Measurements from ENCODE around the gene ATE1. TPM values are rescaled to one million over a fixed set of nuclear protein-coding genes. Genes with fewer than 3 reads are reported as not detected.

Gene ATE1
- total and polyA plus RNA-seq, 2 donors (not counting 1 experiment from before 2014, with no cell fraction given), result 8.2 to 32.0 TPM

- no peaks in the 10 kb centered on the region for H3K9me3 Mint-ChIP-seq (ENCODE audit: insufficient read depth)
- Histone ChIP-seq H3K27ac (ENCODE audit: low read length in 2 of 2) (no peak overlapping the region), H4K20me1 (ENCODE audit: control insufficient read depth, insufficient read depth, low read length, poor library complexity, severe bottlenecking) (no peaks in the 10 kb centered on the region), H2AFZ (ENCODE audit: insufficient read depth, low read depth, low read length, poor library complexity, severe bottlenecking) (no peak overlapping the region), H3K27me3 (replicated peaks in 1 of 4; ENCODE audit: control extremely low read depth in 1 of 4, control insufficient read depth in 3 of 4, insufficient read depth in 4 of 4, low read length in 3 of 4) (no peaks in the 10 kb centered on the region), H3K4me2 (replicated peaks; ENCODE audit: low read depth, low read length, poor library complexity, severe bottlenecking) (no peak overlapping the region), H3K79me2 (ENCODE audit: control insufficient read depth, insufficient read depth, low read length) (no peaks in the 10 kb centered on the region), H3K36me3 (replicated peaks in 1 of 2; ENCODE audit: control extremely low read depth in 1 of 2, control insufficient read depth in 1 of 2, extremely low read depth in 1 of 2, insufficient read depth in 2 of 2, low read length in 1 of 2) (no peaks in the 10 kb centered on the region), H3K9ac (ENCODE audit: low read length) (no peak overlapping the region), H3K9me3 (ENCODE audit: control extremely low read depth in 1 of 3, control insufficient read depth in 2 of 3, insufficient read depth in 1 of 3, low read length in 2 of 3) (no peaks in the 10 kb centered on the region), H3K4me1 (ENCODE audit: control insufficient read depth in 2 of 2, insufficient read depth in 2 of 2, low read length in 2 of 2) (no peaks in the 10 kb centered on the region), H3K4me3 (ENCODE audit: control extremely low read depth in 1 of 5, extremely low read depth in 1 of 5, insufficient read depth in 1 of 5, low read depth in 2 of 5, low read length in 4 of 5) (no peak overlapping the region)
- intact Hi-C loops (cut with micrococcal nuclease), result no loop called here
- ChIA-PET CTCF (no interaction called here), POLR2A (no interaction called here)
- H3K4me3 Mint-ChIP-seq, result no peak overlapping the region
- H3K27ac Mint-ChIP-seq, result no peak overlapping the region
- H3K27me3 Mint-ChIP-seq, result no peaks in the 10 kb centered on the region
- DNase-seq, result no peak
- no peaks in the 10 kb centered on the region for H3K4me1 Mint-ChIP-seq
- TF ChIP-seq EZH2 (IDR thresholded peaks at IDR 0.05; ENCODE audit: borderline replicate concordance, insufficient read depth, low read depth, low read length, poor library complexity, severe bottlenecking), result no peak
- WGBS (ENCODE audit: insufficient coverage), result no CpG with 5 or more reads among the region's 2 CpGs
- ATAC-seq (ENCODE audit: low read depth), result no peak
Measured at GRCh38 chr10:121774813-121775212, 153.0 kb downstream of the ATE1 start.

- no peaks in the 10 kb centered on the region for H4K20me1 ChIP-seq (ENCODE audit: control insufficient read depth, insufficient read depth, low read length, poor library complexity, severe bottlenecking)
- DNase-seq, result no peak
- no peak overlapping the region for H3K9ac ChIP-seq (ENCODE audit: low read length)
- ChIA-PET POLR2A (no interaction called here), CTCF (no interaction called here)
- H3K4me1 ChIP-seq (ENCODE audit: control insufficient read depth in 2 of 2, insufficient read depth in 2 of 2, low read length in 2 of 2), result no peaks in the 10 kb centered on the region
- no peak overlapping the region for H3K4me2 ChIP-seq (replicated peaks; ENCODE audit: low read depth, low read length, poor library complexity, severe bottlenecking)
- Mint-ChIP-seq H3K9me3 (ENCODE audit: insufficient read depth) (no peaks in the 10 kb centered on the region), H3K27ac (no peak overlapping the region), H3K27me3 (no peaks in the 10 kb centered on the region), H3K4me1 (no peaks in the 10 kb centered on the region), H3K4me3 (no peak overlapping the region)
- H2AFZ ChIP-seq (ENCODE audit: insufficient read depth, low read depth, low read length, poor library complexity, severe bottlenecking), result no peak overlapping the region
- H3K36me3 ChIP-seq (replicated peaks in 1 of 2; ENCODE audit: control extremely low read depth in 1 of 2, control insufficient read depth in 1 of 2, extremely low read depth in 1 of 2, insufficient read depth in 2 of 2, low read length in 1 of 2), result no peaks in the 10 kb centered on the region
- 86% methylated on average over 1 of the region's 3 CpGs for WGBS (ENCODE audit: insufficient coverage)
- no peaks in the 10 kb centered on the region for H3K9me3 ChIP-seq (ENCODE audit: control extremely low read depth in 1 of 3, control insufficient read depth in 2 of 3, insufficient read depth in 1 of 3, low read length in 2 of 3)
- no peaks in the 10 kb centered on the region for H3K79me2 ChIP-seq (ENCODE audit: control insufficient read depth, insufficient read depth, low read length)
- H3K27me3 ChIP-seq (replicated peaks in 1 of 4; ENCODE audit: control extremely low read depth in 1 of 4, control insufficient read depth in 3 of 4, insufficient read depth in 4 of 4, low read length in 3 of 4), result no peaks in the 10 kb centered on the region
- H3K4me3 ChIP-seq (ENCODE audit: control extremely low read depth in 1 of 5, extremely low read depth in 1 of 5, insufficient read depth in 1 of 5, low read depth in 2 of 5, low read length in 4 of 5), result no peak overlapping the region
- TF ChIP-seq, protein P1, sequence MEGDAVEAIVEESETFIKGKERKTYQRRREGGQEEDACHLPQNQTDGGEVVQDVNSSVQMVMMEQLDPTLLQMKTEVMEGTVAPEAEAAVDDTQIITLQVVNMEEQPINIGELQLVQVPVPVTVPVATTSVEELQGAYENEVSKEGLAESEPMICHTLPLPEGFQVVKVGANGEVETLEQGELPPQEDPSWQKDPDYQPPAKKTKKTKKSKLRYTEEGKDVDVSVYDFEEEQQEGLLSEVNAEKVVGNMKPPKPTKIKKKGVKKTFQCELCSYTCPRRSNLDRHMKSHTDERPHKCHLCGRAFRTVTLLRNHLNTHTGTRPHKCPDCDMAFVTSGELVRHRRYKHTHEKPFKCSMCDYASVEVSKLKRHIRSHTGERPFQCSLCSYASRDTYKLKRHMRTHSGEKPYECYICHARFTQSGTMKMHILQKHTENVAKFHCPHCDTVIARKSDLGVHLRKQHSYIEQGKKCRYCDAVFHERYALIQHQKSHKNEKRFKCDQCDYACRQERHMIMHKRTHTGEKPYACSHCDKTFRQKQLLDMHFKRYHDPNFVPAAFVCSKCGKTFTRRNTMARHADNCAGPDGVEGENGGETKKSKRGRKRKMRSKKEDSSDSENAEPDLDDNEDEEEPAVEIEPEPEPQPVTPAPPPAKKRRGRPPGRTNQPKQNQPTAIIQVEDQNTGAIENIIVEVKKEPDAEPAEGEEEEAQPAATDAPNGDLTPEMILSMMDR (IDR thresholded peaks at IDR 0.05), result no peak
- TF ChIP-seq EZH2 (IDR thresholded peaks at IDR 0.05; ENCODE audit: borderline replicate concordance, insufficient read depth, low read depth, low read length, poor library complexity, severe bottlenecking), result no peak
- intact Hi-C loops (cut with micrococcal nuclease), result no loop called here
- no peak overlapping the region for H3K27ac ChIP-seq (ENCODE audit: low read length in 2 of 2)
- ATAC-seq (ENCODE audit: low read depth), result no peak
Measured at GRCh38 chr10:121774404-121774803, 153.4 kb downstream of the ATE1 start.

All from B cell (primary cell).